NCI-H1436 (cell line): ENCODE data around the gene SLC51A.
"Not testable (repeated sequence)": the region's sequence is repeated elsewhere in the genome, so short reads cannot be mapped to it uniquely, and the experiment has no call there.

Experiments
- DNase-seq: peaks from one replicate; lab custom pipeline; 2025; lab: John Stamatoyannopoulos, UW

Gene SLC51A

DNA sequence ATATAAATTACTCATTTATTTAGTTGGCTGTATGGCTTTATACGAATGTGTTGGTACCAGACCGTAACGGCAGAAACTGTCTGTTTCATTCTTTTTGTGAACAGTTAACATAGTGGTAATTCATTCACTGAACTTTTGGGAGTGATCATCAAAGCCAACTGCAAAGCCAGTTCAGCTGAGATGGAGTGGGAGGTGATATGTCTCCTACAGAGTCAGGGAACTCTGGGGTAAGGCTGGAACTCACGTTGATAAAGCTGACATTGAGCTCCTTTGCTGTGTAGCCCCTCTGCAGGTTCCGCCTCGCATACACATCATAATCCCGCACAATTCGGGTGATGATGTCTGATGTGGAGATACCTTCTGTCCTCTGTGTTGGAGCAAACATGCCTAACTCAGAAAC, 25.4 kb downstream of the SLC51A start:
- no peak for DNase-seq

DNA sequence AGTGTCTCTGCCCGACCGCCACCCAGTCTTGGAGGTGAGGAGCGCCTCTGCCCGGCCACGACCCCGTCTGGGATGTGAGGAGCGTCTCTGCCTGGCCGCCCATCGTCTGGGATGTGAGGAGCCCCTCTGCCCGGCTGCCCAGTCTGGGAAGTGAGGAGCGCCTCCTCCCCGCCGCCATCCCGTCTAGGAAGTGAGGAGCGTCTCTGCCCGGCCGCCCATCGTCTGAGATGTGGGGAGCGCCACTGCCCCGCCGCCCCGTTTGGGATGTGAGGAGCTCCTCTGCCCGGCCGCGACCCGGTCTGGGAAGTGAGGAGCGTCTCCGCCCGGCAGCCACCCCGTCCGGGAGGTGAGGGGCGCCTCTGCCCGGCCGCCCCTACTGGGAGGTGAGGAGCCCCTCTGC, 27.8 kb downstream of the SLC51A start:
- DNase-seq = not testable (repeated sequence)

DNA sequence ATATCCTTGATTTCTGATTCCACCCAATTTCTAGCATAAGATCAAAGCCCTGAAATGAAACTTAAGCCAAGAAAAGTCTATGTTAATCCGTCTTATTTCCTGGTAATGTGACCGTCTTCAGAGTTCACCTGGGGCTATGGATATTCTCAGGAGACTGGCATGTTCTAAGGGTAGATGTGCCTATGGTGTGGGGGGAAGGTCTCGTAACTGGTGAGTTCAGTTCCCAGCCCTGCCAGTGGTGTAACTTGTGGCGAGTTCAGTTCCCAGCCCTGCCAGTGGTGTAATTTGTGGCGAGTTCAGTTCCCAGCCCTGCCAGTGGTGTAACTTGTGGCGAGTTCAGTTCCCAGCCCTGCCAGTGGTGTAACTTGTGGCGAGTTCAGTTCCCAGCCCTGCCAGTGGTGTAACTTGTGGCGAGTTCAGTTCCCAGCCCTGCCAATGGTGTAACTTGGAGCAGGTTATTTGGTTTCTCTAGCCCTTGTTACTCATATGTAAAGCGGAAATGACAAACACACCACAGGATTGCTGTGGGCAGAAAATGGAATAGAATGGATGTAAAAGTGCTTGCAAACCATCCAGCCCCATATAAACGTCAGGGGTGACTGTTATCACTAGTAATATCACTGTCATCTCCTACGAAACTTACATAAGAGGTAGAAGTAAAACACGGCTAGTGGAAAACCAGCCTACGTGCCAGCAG, 30.4 kb downstream of the SLC51A start:
- DNase-seq = no peak

DNA sequence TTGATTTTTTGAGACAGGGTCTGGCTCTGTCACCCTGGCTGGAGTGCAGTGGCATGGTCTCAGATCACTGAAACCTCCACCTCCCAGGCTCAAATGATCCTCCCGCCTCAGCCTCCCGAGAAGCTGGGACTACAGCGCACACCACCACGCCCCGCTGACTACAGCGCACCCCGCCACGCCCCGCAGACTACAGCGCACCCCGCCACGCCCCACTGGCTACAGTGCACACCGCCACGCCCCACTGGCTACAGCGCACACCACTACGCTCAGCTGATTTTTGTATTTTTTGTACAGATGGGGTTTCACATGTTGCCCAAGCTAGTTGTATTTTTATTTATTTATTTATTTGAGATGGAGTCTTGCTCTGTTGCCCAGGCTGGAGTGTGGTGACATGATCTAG, 35.6 kb downstream of the SLC51A start:
- no peak for DNase-seq

DNA sequence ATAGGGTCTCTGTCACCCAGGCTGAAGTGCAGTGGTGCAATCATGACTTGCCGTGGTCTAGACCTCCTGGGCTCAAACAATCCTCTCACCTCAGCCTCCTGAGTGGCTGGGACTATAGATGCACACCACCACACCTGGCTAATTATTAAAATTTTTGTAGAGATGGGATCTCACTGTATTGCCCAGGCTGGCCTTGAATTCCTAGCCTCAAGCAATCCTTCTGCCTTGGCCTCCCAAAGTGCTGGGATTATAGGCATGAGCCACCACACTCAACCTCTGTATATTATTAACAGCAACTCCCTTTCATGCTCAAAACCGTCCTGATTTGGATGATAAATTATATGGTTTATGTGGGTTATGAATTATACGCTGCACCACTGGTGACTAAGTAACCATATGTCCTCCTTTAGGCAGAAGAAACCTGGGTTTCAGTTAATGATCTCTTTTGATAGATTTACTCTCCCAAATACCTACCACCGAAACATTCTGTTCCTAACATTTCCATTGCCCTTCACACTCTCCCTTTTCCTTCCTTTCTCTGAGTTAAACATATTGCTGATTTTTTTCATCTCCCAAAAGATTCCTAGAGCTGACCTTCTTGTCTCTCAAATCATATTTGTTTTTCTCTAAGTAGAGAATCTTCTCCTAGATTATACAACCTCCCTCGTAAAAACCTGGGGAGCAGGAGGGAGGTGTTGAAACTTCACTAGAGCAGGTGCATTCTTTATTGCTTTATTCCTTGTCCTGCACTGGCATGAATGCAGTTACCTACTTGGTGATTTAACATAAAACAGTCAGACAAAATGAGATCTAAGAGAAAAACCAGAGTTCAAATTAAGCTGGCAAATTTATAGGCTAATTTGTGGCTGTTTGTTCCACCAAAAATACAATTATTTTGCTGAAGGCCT, 38.3 kb downstream of the SLC51A start:
- DNase-seq = no peak

DNA sequence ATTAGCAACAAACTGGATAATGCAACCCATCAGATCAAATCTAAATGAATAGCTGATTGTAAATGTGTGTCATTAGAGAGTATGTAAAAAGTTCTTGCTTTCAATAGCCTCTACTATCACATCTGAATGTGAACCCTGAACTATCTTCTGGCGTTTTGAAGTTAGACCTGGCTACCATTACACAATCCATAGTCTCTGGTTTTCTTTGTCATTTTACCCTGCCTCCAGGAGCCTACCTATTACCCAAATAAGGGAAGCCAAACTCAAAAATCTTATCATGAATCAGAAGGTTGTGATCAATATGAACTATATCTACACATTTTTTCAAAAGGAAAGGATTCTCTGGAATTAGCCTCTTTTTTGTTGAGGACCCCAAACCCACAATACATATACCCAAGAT, 39.4 kb downstream of the SLC51A start:
- no peak for DNase-seq

- no peak for DNase-seq
These were observed 44.5 kb downstream of the SLC51A start for GRCh38 chr3:196260784-196261183.

- DNase-seq = no peak
These were observed 47.5 kb downstream of the SLC51A start for GRCh38 chr3:196263819-196264218.

GRCh38 chr3:196268284-196269163, 52.2 kb downstream of the SLC51A start:
- DNase-seq = no peak

DNA sequence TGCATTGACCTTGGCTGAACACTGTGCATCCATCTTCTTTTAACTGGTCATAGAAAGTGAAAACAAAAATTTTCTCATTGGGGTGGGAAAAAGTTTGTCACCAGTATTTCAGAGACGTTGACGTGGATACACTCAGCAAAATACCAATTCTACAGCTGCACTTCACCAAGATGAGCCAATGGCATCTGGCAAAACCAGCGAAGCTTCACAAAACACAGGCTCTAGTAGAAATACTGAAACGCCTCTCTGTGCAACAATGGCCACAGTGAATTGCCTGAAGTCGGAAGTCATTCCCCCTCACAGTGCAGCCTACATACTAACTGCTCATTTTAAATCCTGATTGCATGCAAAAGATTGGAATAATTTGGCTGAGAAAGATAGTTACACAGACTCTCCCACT, 54.2 kb downstream of the SLC51A start:
- DNase-seq = no peak

GRCh38 chr3:196272826-196273225, 56.5 kb downstream of the SLC51A start:
- DNase-seq = no peak

- DNase-seq = no peak
These were observed 57.3 kb downstream of the SLC51A start for GRCh38 chr3:196273655-196274054.

- DNase-seq = no peak
These were observed 58.3 kb downstream of the SLC51A start for GRCh38 chr3:196274585-196274984.

GRCh38 chr3:196275126-196275525, 58.8 kb downstream of the SLC51A start:
- no peak for DNase-seq

GRCh38 chr3:196280689-196281440, 64.5 kb downstream of the SLC51A start:
- DNase-seq = no peak

DNA sequence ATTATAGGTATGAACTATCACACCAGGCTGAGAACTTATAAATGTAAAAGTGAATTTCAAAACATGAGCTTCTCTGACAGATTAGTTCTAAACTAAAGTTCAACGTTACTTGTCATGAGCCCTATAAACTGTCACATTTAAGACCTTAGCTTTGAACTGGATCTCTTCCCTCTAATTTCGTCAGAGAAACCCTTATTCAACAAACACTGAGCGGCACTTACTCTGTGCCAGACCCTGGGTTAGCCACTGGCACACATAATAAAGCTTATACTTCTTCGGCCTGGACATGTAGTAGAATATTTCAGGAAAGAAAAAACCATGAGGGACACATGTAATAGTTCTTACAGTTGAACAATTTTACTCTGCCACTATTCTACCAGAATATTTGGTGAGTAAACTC, 65.6 kb downstream of the SLC51A start:
- no peak for DNase-seq
